Adrenal gland (tissue), 12 donors: Measurements from ENCODE around the gene ANKRD10. TPM values are rescaled to one million over a fixed set of nuclear protein-coding genes. Genes with fewer than 3 reads are reported as not detected.
"Not testable (repeated sequence)": the region's sequence is repeated elsewhere in the genome, so short reads cannot be mapped to it uniquely, and the experiment has no call there.

Experiments used
- DNase-seq, 7 donors: peaks; one replicate each; pipeline ENCODE4 v3.0.0-alpha.2; 2019 to 2020
- H3K27ac ChIP-seq, 5 donors: fragments of 200-600 bp; sonication (generic) in 4 of 5; 1 replicate in 3 of 5; 2 replicates in 2 of 5; pipeline versions ENCODE4 v1.5.1 to v1.8.0; 2016 to 2020; ENCODE audit warnings: mild to moderate bottlenecking in 1 of 5
- H3K27me3 ChIP-seq: fragments of 200-600 bp; 2 replicates; pipeline ENCODE4 v1.8.0; 2021
- H3K36me3 ChIP-seq, 2 donors: fragments of 200-600 bp; replicated peaks in 1 of 2; 1 replicate in 1 of 2; 2 replicates in 1 of 2; pipeline versions ENCODE4 v1.5.1 to v1.8.0; 2018 to 2022
- H3K4me1 ChIP-seq, 2 donors: fragments of 200-600 bp; replicated peaks in 1 of 2; 1 replicate in 1 of 2; 2 replicates in 1 of 2; pipeline versions ENCODE4 v1.5.1 to v1.8.0; 2018 to 2021
- H3K4me3 ChIP-seq, 4 donors: fragments of 200-600 bp; sonication (generic) in 3 of 4; one replicate each; pipeline ENCODE4 v1.5.1; 2016 to 2018
- H3K9me3 ChIP-seq, 3 donors: fragments of 200-600 bp; sonication (generic) in 1 of 3; replicated peaks in 1 of 3; 1 replicate in 2 of 3; 2 replicates in 1 of 3; pipeline versions ENCODE4 v1.5.1 to v1.8.0; 2016 to 2021
- POLR2A ChIP-seq, 2 donors: fragments of 450-650 bp; IDR thresholded peaks; one replicate each; pipeline ENCODE4 v1.6.1; 2017; ENCODE audit warnings: antibody characterized with exemption in 2 of 2, mild to moderate bottlenecking in 2 of 2, moderate library complexity in 1 of 2
- WGBS, 4 donors: extraction: QIAGEN DNeasy Blood & Tissue Kit in 2 of 4; methylation state at CpG; one replicate each; pipeline versions ENCODE4 v1.1.5 to v1.1.7; 2013 to 2017; 5-methylcytosine and 5-hydroxymethylcytosine counted together
- intact Hi-C, 2 donors: fragments of 100-400 bp; cut with DNase I; formaldehyde crosslinking; loops; one replicate each; pipeline versions ENCODE4 v1.14.1 to v1.15.0; 2022 to 2023
- polyA plus RNA-seq, 3 donors: library from polyadenylated mRNA; stranded (reverse); fragments of 200-250 nt in 2 of 3; fragments of 350-450 nt in 1 of 3; fragmentation: Illumina TruSeq in 1 of 3; extraction: RNeasy Lipid Tissue Mini Kit (QIAGEN cat#74804) in 1 of 3; gene quantifications; one replicate each; pipeline ENCODE4 v1.2.3, GENCODE V29; 2013 to 2014
- total RNA-seq, 9 donors: library from RNA; depleted of rRNA in 4 of 9; stranded (reverse); fragments of >200 nt in 4 of 9; fragments of 120-200 nt in 1 of 9; fragmentation: NEBNext Ultra II Directional in 1 of 9; extraction: Animal tissue kit (Norgen Biotek cat#: 25700) in 1 of 9; gene quantifications; one replicate each; pipeline versions ENCODE4 v1.1.0 to v1.2.4, GENCODE V29; 2013 to 2023
- TF ChIP-seq, protein P1 (sequence below), 6 experiments: fragments of 450-650 bp in 4 of 6; fragments of 200-600 bp in 2 of 6; sonication (generic) in 1 of 6; IDR thresholded peaks; 1 replicate in 5 of 6; 2 replicates in 1 of 6; pipeline versions ENCODE4 v1.5.1 to v1.8.0; 2016 to 2021; ENCODE audit warnings: antibody characterized with exemption in 6 of 6, mild to moderate bottlenecking in 2 of 6, moderate library complexity in 1 of 6
- donor health status: healthy with polysubstance abuse.
- donor health status: Bipolar disorder and iron deficiency.
- donor health status: DM: yes; HTN: yes; CAD: no.
- donor health status: DM: no; HTN: no; CAD: no.
- donor health status: DM: no; HTN: no; CAD: no.
- donor health status: DM: yes; HTN: yes; CAD: no.

The ANKRD10 gene
- total and polyA plus RNA-seq, 12 donors, result 36.5 to 159 (median 101) TPM

GRCh38 chr13:110950356-110950755, 35.5 kb upstream of the ANKRD10 start:
- Histone ChIP-seq H3K36me3 (no peaks in the 10 kb centered on the region), H3K4me1 (peaks cover 0 to 5% of the 10 kb centered on the region in 2 donors), H3K4me3 (no peak overlapping the region), H3K27ac (no peak overlapping the region), H3K27me3 (no peaks in the 10 kb centered on the region), H3K9me3 (no peaks in the 10 kb centered on the region)
- intact Hi-C loops, result no loop called here
- WGBS, 4 donors, result 87 to 95% (median 92%) methylated on average over 8 of the region's 8 CpGs
- no peak for DNase-seq
- TF ChIP-seq POLR2A (IDR thresholded peaks at IDR 0.05), result no peak
- TF ChIP-seq, protein P1, sequence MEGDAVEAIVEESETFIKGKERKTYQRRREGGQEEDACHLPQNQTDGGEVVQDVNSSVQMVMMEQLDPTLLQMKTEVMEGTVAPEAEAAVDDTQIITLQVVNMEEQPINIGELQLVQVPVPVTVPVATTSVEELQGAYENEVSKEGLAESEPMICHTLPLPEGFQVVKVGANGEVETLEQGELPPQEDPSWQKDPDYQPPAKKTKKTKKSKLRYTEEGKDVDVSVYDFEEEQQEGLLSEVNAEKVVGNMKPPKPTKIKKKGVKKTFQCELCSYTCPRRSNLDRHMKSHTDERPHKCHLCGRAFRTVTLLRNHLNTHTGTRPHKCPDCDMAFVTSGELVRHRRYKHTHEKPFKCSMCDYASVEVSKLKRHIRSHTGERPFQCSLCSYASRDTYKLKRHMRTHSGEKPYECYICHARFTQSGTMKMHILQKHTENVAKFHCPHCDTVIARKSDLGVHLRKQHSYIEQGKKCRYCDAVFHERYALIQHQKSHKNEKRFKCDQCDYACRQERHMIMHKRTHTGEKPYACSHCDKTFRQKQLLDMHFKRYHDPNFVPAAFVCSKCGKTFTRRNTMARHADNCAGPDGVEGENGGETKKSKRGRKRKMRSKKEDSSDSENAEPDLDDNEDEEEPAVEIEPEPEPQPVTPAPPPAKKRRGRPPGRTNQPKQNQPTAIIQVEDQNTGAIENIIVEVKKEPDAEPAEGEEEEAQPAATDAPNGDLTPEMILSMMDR (IDR thresholded peaks at IDR 0.05), result no peak

DNA sequence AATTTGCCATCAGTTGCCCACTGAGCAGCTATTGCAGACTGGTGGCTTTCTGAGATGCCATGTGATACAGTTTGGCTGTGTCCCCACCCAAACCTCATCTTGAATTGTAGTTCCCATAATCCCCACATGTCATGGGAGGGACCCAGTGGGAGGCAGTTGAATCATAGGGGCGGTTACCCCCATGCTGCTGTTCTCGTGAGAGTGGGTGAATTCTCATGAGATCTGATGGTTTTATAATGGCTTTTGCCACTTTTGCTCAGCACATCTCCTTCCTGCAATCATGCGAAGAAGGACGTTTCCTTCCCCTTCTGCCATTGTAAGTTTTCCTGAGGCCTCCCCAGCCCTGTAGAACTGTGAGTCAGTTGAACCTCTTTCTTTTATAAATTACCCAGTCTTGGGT, 34.8 kb upstream of the ANKRD10 start:
- H3K36me3 ChIP-seq, result no peaks in the 10 kb centered on the region
- TF ChIP-seq, protein P1 (IDR thresholded peaks at IDR 0.05), result no peak
- no peak for TF ChIP-seq POLR2A (IDR thresholded peaks at IDR 0.05)
- no peak overlapping the region for H3K4me3 ChIP-seq
- no peaks in the 10 kb centered on the region for H3K27me3 ChIP-seq
- no peaks in the 10 kb centered on the region for H3K4me1 ChIP-seq
- H3K9me3 ChIP-seq, result no peaks in the 10 kb centered on the region
- 75 to 89% (median 82%) methylated on average over 4 of the region's 4 CpGs for WGBS, 4 donors
- H3K27ac ChIP-seq, result no peak overlapping the region
- no peak for DNase-seq
- intact Hi-C loops, result loop anchor here in 1 of 2 donors (10.0 kb wide), 1 partner anchor 95 kb away; no protein-coding TSS in a partner anchor

DNA sequence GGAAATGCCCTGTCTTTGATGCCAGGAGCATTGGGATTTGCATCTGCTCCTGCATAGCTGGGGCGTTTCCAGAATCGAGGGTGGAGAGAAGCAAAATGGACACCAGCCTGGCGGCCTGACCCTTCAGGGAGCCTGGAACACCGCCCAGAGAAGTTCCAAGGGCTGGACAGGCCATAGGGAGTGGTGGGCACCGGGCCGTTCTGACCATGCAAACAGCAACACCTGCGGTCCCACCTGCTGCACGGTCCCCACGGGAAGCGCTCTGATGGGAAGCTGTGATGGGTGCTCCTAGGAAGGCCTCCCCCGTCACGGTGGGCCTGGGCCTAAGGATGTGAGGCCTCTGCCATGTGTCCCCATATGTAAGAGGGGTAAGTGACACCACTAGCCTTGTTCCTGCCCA, 34.2 kb upstream of the ANKRD10 start:
- H3K4me3 ChIP-seq, result no peak overlapping the region

GRCh38 chr13:110947338-110947737, 32.5 kb upstream of the ANKRD10 start:
- not testable (repeated sequence) for DNase-seq, H3K27ac ChIP-seq, H3K27me3 ChIP-seq, H3K9me3 ChIP-seq, H3K4me1 ChIP-seq, H3K4me3 ChIP-seq, H3K36me3 ChIP-seq
- intact Hi-C loops, result loop anchor here in 1 of 2 donors (10.0 kb wide), 1 partner anchor 97 kb away; no protein-coding TSS in a partner anchor
- WGBS, 4 donors, result 79 to 90% methylated on average over 7 of the region's 10 CpGs; no CpG with 5 or more reads in 2 of the 4 donors

More for the DNA sequence above, 34.2 kb upstream of the ANKRD10 start:
- intact Hi-C loops, result loop anchor here in 1 of 2 donors (10.0 kb wide), 1 partner anchor 96 kb away; no protein-coding TSS in a partner anchor
- Histone ChIP-seq H3K4me1 (no peaks in the 10 kb centered on the region), H3K27me3 (no peaks in the 10 kb centered on the region), H3K9me3 (no peaks in the 10 kb centered on the region), H3K36me3 (no peaks in the 10 kb centered on the region), H3K27ac (no peak overlapping the region)
- TF ChIP-seq, protein P1 (IDR thresholded peaks at IDR 0.05), result no peak
- no peak for TF ChIP-seq POLR2A (IDR thresholded peaks at IDR 0.05)
- DNase-seq, result no peak
- 77 to 95% (median 85%) methylated on average over 4 to 12 of the region's 12 CpGs for WGBS, 4 donors

DNA sequence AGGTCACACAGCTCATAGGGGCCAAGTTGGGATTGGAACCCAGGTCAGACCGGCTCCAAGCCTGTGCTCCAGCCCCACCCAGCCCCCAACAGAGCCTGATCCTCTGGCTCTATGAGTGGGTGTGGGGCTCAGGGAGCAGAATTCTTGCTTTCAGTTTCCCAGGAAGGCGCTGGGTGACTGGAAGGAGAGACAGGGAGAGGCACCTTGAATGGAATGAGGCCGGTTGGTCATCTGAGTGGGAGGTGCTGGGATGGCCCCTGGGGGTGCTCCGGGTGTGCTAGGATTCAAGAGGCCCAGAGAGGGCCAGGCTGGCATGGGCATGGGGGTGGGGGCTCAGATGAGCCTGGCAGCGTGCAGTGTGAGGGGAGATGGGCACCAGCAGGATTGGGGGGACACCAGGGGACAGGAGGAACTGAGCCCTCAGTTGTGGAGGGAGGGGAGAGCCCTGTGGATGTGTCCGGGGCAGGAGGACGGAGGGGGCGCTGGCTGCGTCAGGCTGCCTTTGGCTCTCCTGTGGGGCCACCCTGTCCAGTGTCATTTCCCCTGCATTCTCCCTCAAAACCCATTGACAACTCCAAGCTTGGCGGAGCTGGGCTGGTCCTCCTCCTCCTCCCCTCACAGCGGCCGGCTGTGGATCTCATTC, 31.2 kb upstream of the ANKRD10 start:
- H3K27me3 ChIP-seq, result no peaks in the 10 kb centered on the region
- no peaks in the 10 kb centered on the region for H3K36me3 ChIP-seq
- no peak overlapping the region for H3K4me3 ChIP-seq
- intact Hi-C loops, result loop anchor here in 1 of 2 donors (10.0 kb wide), 1 partner anchor 99 kb away; no protein-coding TSS in a partner anchor
- H3K4me1 ChIP-seq, result no peaks in the 10 kb centered on the region
- WGBS, 4 donors, result 85 to 98% (median 90%) methylated on average over 9 to 12 of the region's 12 CpGs
- no peaks in the 10 kb centered on the region for H3K9me3 ChIP-seq
- DNase-seq, result no peak
- no peak for TF ChIP-seq POLR2A (IDR thresholded peaks at IDR 0.05)
- TF ChIP-seq, protein P1 (IDR thresholded peaks at IDR 0.05), result no peak
- no peak overlapping the region for H3K27ac ChIP-seq
